ENCODE results near the gene VWA3A.
A peak's percentile ranks its signal among the peaks of the same experiment; 100 is the strongest.
"Not testable (repeated sequence)": the region's sequence is repeated elsewhere in the genome, so short reads cannot be mapped to it uniquely, and the experiment has no call there.

The VWA3A gene
- long read RNA-seq, donor 1: 0 reads
- long read RNA-seq, donor 2: 0 reads
- long read RNA-seq, donor 3: 0 reads
- long read RNA-seq, donor 4: 0 reads
- long read RNA-seq, donor 5: 0 reads
- long read RNA-seq, donor 6: 0 reads
- long read RNA-seq, donor 7: 0 reads
- long read RNA-seq, donor 8: 0 reads

- peak; percentile 66 for DNase-seq
Observed at GRCh38 chr16:22092143-22092933, at the start of gene VWA3A. Gene VWA3A (plus strand): TSS chr16:22092541. CDS start chr16:22092638, 97 bp downstream.

- not testable (repeated sequence) for DNase-seq
Observed at GRCh38 chr16:22043882-22044281, 48.5 kb upstream of the VWA3A start.

GRCh38 chr16:22045888-22046287, 46.5 kb upstream of the VWA3A start:
- DNase-seq: not testable (repeated sequence)

- DNase-seq: no peak
Observed at GRCh38 chr16:22050963-22051362, 41.4 kb upstream of the VWA3A start.

- DNase-seq: no peak
Observed at GRCh38 chr16:22052980-22053379, 39.4 kb upstream of the VWA3A start.

GRCh38 chr16:22053921-22054341, 38.4 kb upstream of the VWA3A start:
- DNase-seq: no peak

- DNase-seq: no peak
Observed at GRCh38 chr16:22054847-22055590, 37.3 kb upstream of the VWA3A start.

GRCh38 chr16:22055881-22056280, 36.5 kb upstream of the VWA3A start:
- no peak for DNase-seq

GRCh38 chr16:22063888-22064467, 28.4 kb upstream of the VWA3A start:
- DNase-seq: no peak

GRCh38 chr16:22065252-22065651, 27.1 kb upstream of the VWA3A start:
- no peak for DNase-seq

- no peak for DNase-seq
Observed at GRCh38 chr16:22070361-22071330, 21.7 kb upstream of the VWA3A start.

GRCh38 chr16:22071331-22071910, 20.9 kb upstream of the VWA3A start:
- no peak for DNase-seq

GRCh38 chr16:22073350-22073749, 19.0 kb upstream of the VWA3A start:
- no peak for DNase-seq

GRCh38 chr16:22075043-22075757, 17.1 kb upstream of the VWA3A start:
- no peak for DNase-seq

GRCh38 chr16:22075776-22076175, 16.6 kb upstream of the VWA3A start:
- DNase-seq: no peak

GRCh38 chr16:22077700-22078313, 14.5 kb upstream of the VWA3A start:
- DNase-seq: peak; percentile 25

GRCh38 chr16:22078656-22079055, 13.7 kb upstream of the VWA3A start:
- no peak for DNase-seq

GRCh38 chr16:22081050-22081449, 11.3 kb upstream of the VWA3A start:
- no peak for DNase-seq

GRCh38 chr16:22086440-22086839, 5.9 kb upstream of the VWA3A start:
- no peak for DNase-seq

GRCh38 chr16:22088642-22089041, 3.7 kb upstream of the VWA3A start:
- no peak for DNase-seq

Data from right kidney (tissue), 9 donors.